Measurements from ENCODE around the gene TJP3. TPM values are rescaled to one million over a fixed set of nuclear protein-coding genes. Genes with fewer than 3 reads are reported as not detected.

TJP3 gene
- total and polyA plus RNA-seq, 2 experiments from 2014 or later, result 18.2 to 23.9 TPM

GRCh38 chr19:3679138-3679537 is 29.0 kb upstream of the TJP3 start (continued):
- TF ChIP-seq REST (IDR thresholded peaks at IDR 0.05; ENCODE audit: unreplicated experiment), result no peak

- no peaks in the 10 kb centered on the region for H3K9me2 ChIP-seq (ENCODE audit: insufficient read depth)
- peaks cover 3% of the 10 kb centered on the region; the same call in 1 of the 2 replicates for H4K20me1 ChIP-seq (replicated peaks; ENCODE audit: insufficient read depth)
- H3K27me3 ChIP-seq (ENCODE audit: insufficient read depth), result no peaks in the 10 kb centered on the region
- H3K4me2 ChIP-seq, result no peak overlapping the region
- no peaks in the 10 kb centered on the region for H3K36me3 ChIP-seq (ENCODE audit: insufficient read depth)
- Mint-ChIP-seq H3K4me3 (no peak overlapping the region), H3K9me3 (peaks cover 12% of the 10 kb centered on the region), H3K27me3 (ENCODE audit: insufficient read depth, low read depth, poor library complexity) (peaks cover 15% of the 10 kb centered on the region), H3K27ac (no peak overlapping the region), H3K36me3 (ENCODE audit: low read depth) (peaks cover 27% of the 10 kb centered on the region), H3K4me1 (peaks cover 25% of the 10 kb centered on the region)
- peaks cover 10% of the 10 kb centered on the region for H3F3A ChIP-seq (replicated peaks; ENCODE audit: low read depth)
- no peak overlapping the region for H3K27ac ChIP-seq (ENCODE audit: low read depth)
- ATAC-seq (no peak), DNase-seq (ENCODE audit: low spot score) (no peak)
- peaks cover 45% of the 10 kb centered on the region for H3K79me2 ChIP-seq (replicated peaks; ENCODE audit: insufficient read depth)
- H3K4me1 ChIP-seq (ENCODE audit: insufficient read depth), result peaks cover 22% of the 10 kb centered on the region
- H3K4me3 ChIP-seq, result no peak overlapping the region
- no peak overlapping the region for H2AFZ ChIP-seq
- TF ChIP-seq ETS1 (IDR thresholded peaks at IDR 0.05), result no peak
- TF ChIP-seq ZNF331 (CRISPR knock-in tag; IDR thresholded peaks at IDR 0.05; ENCODE audit: low read depth), result no peak
- no peak for TF ChIP-seq EZH2 (IDR thresholded peaks at IDR 0.05; ENCODE audit: low read depth, unreplicated experiment)
- no peak for TF ChIP-seq JUNB (IDR thresholded peaks at IDR 0.05; ENCODE audit: unreplicated experiment)
- no peak for TF ChIP-seq EZH2phosphoT487 (IDR thresholded peaks at IDR 0.05; ENCODE audit: unreplicated experiment)
- TF ChIP-seq POLR2AphosphoS5 (IDR thresholded peaks at IDR 0.05; ENCODE audit: low read depth), result no peak
- no peak for TF ChIP-seq CREB1 (CRISPR knock-in tag; IDR thresholded peaks at IDR 0.05; ENCODE audit: low read depth)
- no peak for TF ChIP-seq ZNF462 (CRISPR knock-in tag; IDR thresholded peaks at IDR 0.05)
- no peak for TF ChIP-seq NANOG (IDR thresholded peaks at IDR 0.05; ENCODE audit: borderline replicate concordance)
- TF ChIP-seq CTCF (conservative IDR thresholded peaks at IDR 0.05; ENCODE audit: low read depth in 2 of 2), result no peak
Measured at GRCh38 chr19:3679581-3679980, 28.6 kb upstream of the TJP3 start.

All from GM23338 (cell line).